Left lobe of liver (tissue), 1 donor: Measurements from ENCODE around the gene TCAF1. TPM values are rescaled to one million over a fixed set of nuclear protein-coding genes. Genes with fewer than 3 reads are reported as not detected.

Source experiments
- total RNA-seq: library from RNA; stranded (reverse); gene quantifications from one replicate; pipeline ENCODE4 v1.2.1, GENCODE V29; 2021
- donor health status: DM: no; HTN: yes; CAD: no.

TCAF1 gene
- total RNA-seq, 1 donor from 2014 or later = 56.1 TPM

Other genes starting within 250 kb of the TCAF1 start
- gene CTAGE6, start 144.5 kb downstream of the TCAF1 start, total RNA-seq = not detected
- gene OR2F2, start 33.1 kb upstream of the TCAF1 start, total RNA-seq = not detected
- gene OR2F1, start 52.7 kb upstream of the TCAF1 start, total RNA-seq = not detected
- not detected for gene OR6B1, start 98.1 kb upstream of the TCAF1 start, total RNA-seq
- not detected for gene OR2A5, start 146.8 kb upstream of the TCAF1 start, total RNA-seq
- gene OR2A25, start 167.6 kb upstream of the TCAF1 start, total RNA-seq = not detected
- gene OR2A12, start 184.1 kb upstream of the TCAF1 start, total RNA-seq = not detected
- gene OR2A2, start 207.4 kb upstream of the TCAF1 start, total RNA-seq = not detected
- gene OR2A14, start 221.0 kb upstream of the TCAF1 start, total RNA-seq = not detected